ENCODE data around the gene TXNDC5. TPM values are rescaled to one million over a fixed set of nuclear protein-coding genes. Genes with fewer than 3 reads are reported as not detected.
"Not testable (repeated sequence)": the region's sequence is repeated elsewhere in the genome, so short reads cannot be mapped to it uniquely, and the experiment has no call there.

TXNDC5 gene
- total and polyA plus RNA-seq, 12 donors, result 51.6 to 192 (median 128) TPM

- H3K27me3 ChIP-seq, result no peaks in the 10 kb centered on the region
- WGBS, 4 donors, result 85 to 87% (median 86%) methylated on average over 5 of the region's 5 CpGs
- H3K36me3 ChIP-seq (replicated peaks in 1 of 2), result peaks cover 0 to 97% of the 10 kb centered on the region in 2 donors
- H3K27ac ChIP-seq, result no peak overlapping the region
- no peaks in the 10 kb centered on the region for H3K4me1 ChIP-seq (replicated peaks in 1 of 2)
- H3K4me3 ChIP-seq, result no peak overlapping the region
- intact Hi-C loops (cut with DNase I), result no loop called here
- TF ChIP-seq CTCF (IDR thresholded peaks at IDR 0.05) (peak in 1 of 6 experiments; percentile 21), POLR2A (IDR thresholded peaks at IDR 0.05) (no peak)
- no peaks in the 10 kb centered on the region for H3K9me3 ChIP-seq (replicated peaks in 1 of 3)
- no peak for DNase-seq
Observed at GRCh38 chr6:7899101-7899888, 11.3 kb downstream of the TXNDC5 start.

GRCh38 chr6:7898193-7898586, 12.4 kb downstream of the TXNDC5 start:
- whole genome bisulfite sequencing, 4 donors, result 86 to 92% (median 88%) methylated on average over 8 of the region's 8 CpGs

GRCh38 chr6:7897461-7898192, 13.0 kb downstream of the TXNDC5 start:
- 89 to 96% (median 90%) methylated on average over 9 of the region's 9 CpGs for WGBS, 4 donors
- Histone ChIP-seq H3K36me3 (replicated peaks in 1 of 2) (peaks cover 0 to 97% of the 10 kb centered on the region in 2 donors), H3K27ac (no peak overlapping the region), H3K9me3 (replicated peaks in 1 of 3) (no peaks in the 10 kb centered on the region), H3K4me3 (no peak overlapping the region), H3K27me3 (no peaks in the 10 kb centered on the region), H3K4me1 (replicated peaks in 1 of 2) (no peaks in the 10 kb centered on the region)
- no peak for TF ChIP-seq POLR2A (IDR thresholded peaks at IDR 0.05)
- TF ChIP-seq CTCF (IDR thresholded peaks at IDR 0.05), result no peak
- intact Hi-C loops (cut with DNase I), result no loop called here
- no peak for DNase-seq

More at GRCh38 chr6:7898193-7898586, 12.4 kb downstream of the TXNDC5 start:
- H3K27ac ChIP-seq; intact Hi-C loops (cut with DNase I); H3K9me3 ChIP-seq (replicated peaks in 1 of 3); H3K27me3 ChIP-seq; DNase-seq; H3K4me3 ChIP-seq; H3K4me1 ChIP-seq (replicated peaks in 1 of 2): not testable (repeated sequence)
- peaks cover 0 to 97% of the 10 kb centered on the region in 2 donors for H3K36me3 ChIP-seq (replicated peaks in 1 of 2)

- Histone ChIP-seq H3K27me3 (no peaks in the 10 kb centered on the region), H3K36me3 (replicated peaks in 1 of 2) (peaks cover 0 to 97% of the 10 kb centered on the region in 2 donors), H3K27ac (no peak overlapping the region), H3K4me1 (replicated peaks in 1 of 2) (no peaks in the 10 kb centered on the region), H3K4me3 (no peak overlapping the region), H3K9me3 (replicated peaks in 1 of 3) (no peaks in the 10 kb centered on the region)
- no peak for TF ChIP-seq CTCF (IDR thresholded peaks at IDR 0.05)
- WGBS, 4 donors, result 87 to 97% (median 96%) methylated on average over 5 to 6 of the region's 6 CpGs
- intact Hi-C loops (cut with DNase I), result no loop called here
- no peak for DNase-seq
Observed at GRCh38 chr6:7896465-7896987, 14.1 kb downstream of the TXNDC5 start.

Data from adrenal gland (tissue), 12 donors.